Measurements from ENCODE around the gene GALNT10.

DNA sequence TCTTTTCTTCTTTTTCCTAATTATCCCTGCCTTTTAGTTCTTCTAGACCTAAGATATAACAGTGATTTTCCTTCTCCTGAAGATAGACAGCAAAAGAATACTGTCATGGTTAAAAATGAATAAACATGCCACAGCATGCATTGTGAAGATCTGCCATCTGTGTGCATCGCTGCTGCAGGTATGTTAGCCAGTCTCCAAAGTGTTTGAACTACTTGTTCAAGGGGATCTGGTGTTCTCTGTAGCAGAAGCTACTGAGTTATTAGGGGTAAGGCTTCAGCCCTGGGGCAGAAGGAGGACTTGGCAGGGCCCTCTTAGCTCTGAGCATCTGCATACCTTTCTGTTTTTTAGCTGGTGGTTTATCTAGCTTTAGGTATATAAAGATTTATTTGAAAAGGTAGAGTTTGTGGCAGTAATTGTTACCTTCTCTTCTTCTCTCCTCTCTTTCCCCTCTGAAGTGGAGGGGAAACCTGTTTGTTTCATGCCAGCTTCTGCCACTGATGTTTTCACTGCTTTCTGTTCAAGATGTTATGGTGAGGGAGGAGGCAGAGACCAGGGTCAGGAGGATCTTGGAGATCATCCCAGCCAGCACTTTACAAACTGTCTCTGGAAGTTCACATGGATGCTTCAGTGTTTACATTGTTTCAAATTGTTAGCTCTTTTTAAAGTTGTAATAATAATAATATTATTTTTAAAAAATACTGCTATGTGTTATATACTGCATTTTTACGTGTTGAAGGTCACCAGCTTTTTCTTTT is 25.2 kb downstream of the GALNT10 start:
- TF ChIP-seq, protein P1, sequence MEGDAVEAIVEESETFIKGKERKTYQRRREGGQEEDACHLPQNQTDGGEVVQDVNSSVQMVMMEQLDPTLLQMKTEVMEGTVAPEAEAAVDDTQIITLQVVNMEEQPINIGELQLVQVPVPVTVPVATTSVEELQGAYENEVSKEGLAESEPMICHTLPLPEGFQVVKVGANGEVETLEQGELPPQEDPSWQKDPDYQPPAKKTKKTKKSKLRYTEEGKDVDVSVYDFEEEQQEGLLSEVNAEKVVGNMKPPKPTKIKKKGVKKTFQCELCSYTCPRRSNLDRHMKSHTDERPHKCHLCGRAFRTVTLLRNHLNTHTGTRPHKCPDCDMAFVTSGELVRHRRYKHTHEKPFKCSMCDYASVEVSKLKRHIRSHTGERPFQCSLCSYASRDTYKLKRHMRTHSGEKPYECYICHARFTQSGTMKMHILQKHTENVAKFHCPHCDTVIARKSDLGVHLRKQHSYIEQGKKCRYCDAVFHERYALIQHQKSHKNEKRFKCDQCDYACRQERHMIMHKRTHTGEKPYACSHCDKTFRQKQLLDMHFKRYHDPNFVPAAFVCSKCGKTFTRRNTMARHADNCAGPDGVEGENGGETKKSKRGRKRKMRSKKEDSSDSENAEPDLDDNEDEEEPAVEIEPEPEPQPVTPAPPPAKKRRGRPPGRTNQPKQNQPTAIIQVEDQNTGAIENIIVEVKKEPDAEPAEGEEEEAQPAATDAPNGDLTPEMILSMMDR (IDR thresholded peaks at IDR 0.05; ENCODE audit: insufficient read depth, low read depth, low read length) = no peak
- no peak for TF ChIP-seq EZH2 (IDR thresholded peaks at IDR 0.05; ENCODE audit: insufficient read depth, low read length)
